Measurements from ENCODE around the gene DDX51. TPM values are rescaled to one million over a fixed set of nuclear protein-coding genes. Genes with fewer than 3 reads are reported as not detected.

DDX51 gene
- total RNA-seq, 1 donor from 2014 or later = 39.9 TPM

DNA sequence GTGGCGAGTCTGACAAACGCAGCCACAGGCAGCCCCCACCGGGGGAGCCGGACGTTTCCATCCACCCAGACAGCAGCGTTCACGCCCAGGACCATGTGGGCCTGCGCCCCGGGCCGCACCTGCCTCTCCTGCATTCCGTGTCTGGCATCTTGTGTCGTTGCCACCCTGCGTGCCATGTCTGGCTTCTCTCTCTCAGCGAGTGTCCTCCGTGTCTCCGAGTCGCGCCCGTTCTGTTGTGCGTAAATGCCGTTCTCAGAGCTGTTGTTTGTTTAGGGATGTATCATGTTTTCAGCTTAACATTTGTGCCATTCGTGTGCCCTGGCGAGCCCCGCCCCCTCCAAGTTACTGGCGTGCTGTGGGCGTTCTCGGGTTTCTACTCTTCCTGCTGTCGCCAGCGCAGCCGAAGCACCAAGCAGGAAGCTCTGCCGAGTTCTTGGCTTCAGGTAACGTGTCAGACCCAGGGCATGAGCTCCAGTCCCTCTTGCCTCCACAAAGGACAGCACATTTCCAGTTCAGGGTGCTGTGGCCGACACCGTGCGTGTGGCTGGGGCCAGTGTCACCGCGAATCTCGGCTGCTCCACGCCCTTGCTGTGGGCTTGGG lies 34.8 kb upstream of the DDX51 start:
- DNase-seq (no peak), ATAC-seq (ENCODE audit: low read depth) (no peak)
- TF ChIP-seq, protein P1, sequence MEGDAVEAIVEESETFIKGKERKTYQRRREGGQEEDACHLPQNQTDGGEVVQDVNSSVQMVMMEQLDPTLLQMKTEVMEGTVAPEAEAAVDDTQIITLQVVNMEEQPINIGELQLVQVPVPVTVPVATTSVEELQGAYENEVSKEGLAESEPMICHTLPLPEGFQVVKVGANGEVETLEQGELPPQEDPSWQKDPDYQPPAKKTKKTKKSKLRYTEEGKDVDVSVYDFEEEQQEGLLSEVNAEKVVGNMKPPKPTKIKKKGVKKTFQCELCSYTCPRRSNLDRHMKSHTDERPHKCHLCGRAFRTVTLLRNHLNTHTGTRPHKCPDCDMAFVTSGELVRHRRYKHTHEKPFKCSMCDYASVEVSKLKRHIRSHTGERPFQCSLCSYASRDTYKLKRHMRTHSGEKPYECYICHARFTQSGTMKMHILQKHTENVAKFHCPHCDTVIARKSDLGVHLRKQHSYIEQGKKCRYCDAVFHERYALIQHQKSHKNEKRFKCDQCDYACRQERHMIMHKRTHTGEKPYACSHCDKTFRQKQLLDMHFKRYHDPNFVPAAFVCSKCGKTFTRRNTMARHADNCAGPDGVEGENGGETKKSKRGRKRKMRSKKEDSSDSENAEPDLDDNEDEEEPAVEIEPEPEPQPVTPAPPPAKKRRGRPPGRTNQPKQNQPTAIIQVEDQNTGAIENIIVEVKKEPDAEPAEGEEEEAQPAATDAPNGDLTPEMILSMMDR (IDR thresholded peaks at IDR 0.05) = no peak
- H3K4me1 Mint-ChIP-seq = peaks cover 6% of the 10 kb centered on the region
- H3K9me3 Mint-ChIP-seq = peaks cover 2% of the 10 kb centered on the region
- peaks cover 15% of the 10 kb centered on the region for H3K27me3 Mint-ChIP-seq
- CTCF ChIA-PET = no interaction called here
- no peak overlapping the region for H3K27ac Mint-ChIP-seq
- POLR2A ChIA-PET = no interaction called here
- no peak overlapping the region for H3K4me3 Mint-ChIP-seq
- no peaks in the 10 kb centered on the region for H3K36me3 Mint-ChIP-seq (ENCODE audit: low read depth)
- intact Hi-C loops (cut with micrococcal nuclease) = no loop called here

DNA sequence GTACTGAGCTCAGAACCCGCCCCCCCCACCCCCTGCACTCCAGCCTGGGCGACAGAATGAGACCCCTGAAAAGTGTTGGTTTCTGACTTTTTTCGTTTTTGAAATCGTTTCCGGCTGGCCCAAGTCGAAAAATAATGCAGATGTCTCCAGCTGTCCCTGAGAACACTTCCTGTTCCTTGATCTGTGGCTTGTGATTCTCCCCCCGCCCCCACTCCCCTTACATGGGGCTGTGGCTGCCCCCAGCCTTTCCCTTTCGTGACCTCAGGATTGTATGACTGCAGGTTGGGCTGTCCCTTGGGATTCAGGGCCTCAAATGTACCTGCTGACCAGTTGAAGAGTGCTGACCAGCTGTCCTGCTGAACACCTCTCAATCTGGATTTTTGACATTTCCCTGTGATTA lies 34.2 kb upstream of the DDX51 start:
- DNase-seq (no peak), ATAC-seq (ENCODE audit: low read depth) (no peak)
- intact Hi-C loops (cut with micrococcal nuclease) = no loop called here
- Mint-ChIP-seq H3K4me3 (no peak overlapping the region), H3K36me3 (ENCODE audit: low read depth) (no peaks in the 10 kb centered on the region), H3K27ac (no peak overlapping the region), H3K4me1 (peaks cover 7% of the 10 kb centered on the region), H3K9me3 (peaks cover 2% of the 10 kb centered on the region), H3K27me3 (peaks cover 17% of the 10 kb centered on the region)
- ChIA-PET POLR2A (no interaction called here), CTCF (no interaction called here)
- TF ChIP-seq, protein P1 (IDR thresholded peaks at IDR 0.05) = no peak

DNA sequence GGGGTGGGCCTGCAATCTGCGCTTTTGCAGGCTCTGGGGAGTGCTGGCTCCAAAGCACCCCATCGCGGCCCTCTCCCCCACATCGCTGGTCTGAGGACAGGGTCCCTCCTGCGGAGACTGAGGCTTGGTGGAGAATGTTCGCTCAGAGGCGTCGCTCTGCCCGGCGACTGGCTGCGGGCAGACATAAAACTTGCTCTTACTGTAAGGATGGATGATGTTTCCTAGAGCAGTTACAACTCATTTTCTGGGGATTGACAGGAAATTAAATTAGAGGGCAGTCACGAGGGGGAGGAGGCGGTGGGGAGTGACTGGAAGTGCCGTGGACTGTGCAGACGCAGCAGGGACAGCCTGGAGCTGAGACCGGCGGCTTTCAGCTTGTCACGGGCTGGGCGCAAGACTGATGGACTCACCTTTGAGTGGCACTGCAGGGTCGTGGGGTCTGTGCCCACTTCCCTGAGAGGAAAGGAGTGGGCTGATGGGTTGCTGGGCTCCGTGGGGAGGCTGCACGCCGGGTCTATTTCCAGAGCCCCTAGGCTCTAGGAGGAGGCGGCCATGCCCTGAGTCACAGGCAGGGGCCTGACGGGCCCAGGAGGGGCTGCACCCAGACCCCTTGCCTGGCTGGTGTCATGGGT lies 32.9 kb upstream of the DDX51 start:
- H3K4me1 Mint-ChIP-seq = peaks cover 12% of the 10 kb centered on the region
- ATAC-seq (ENCODE audit: low read depth) (no peak), DNase-seq (no peak)
- peaks cover 23% of the 10 kb centered on the region for H3K27me3 Mint-ChIP-seq
- ChIA-PET CTCF (no interaction called here), POLR2A (no interaction called here)
- intact Hi-C loops (cut with micrococcal nuclease) = no loop called here
- no peak overlapping the region for H3K27ac Mint-ChIP-seq
- TF ChIP-seq, protein P1 (IDR thresholded peaks at IDR 0.05) = no peak
- H3K36me3 Mint-ChIP-seq (ENCODE audit: low read depth) = no peaks in the 10 kb centered on the region
- no peak overlapping the region for H3K4me3 Mint-ChIP-seq
- no peaks in the 10 kb centered on the region for H3K9me3 Mint-ChIP-seq

DNA sequence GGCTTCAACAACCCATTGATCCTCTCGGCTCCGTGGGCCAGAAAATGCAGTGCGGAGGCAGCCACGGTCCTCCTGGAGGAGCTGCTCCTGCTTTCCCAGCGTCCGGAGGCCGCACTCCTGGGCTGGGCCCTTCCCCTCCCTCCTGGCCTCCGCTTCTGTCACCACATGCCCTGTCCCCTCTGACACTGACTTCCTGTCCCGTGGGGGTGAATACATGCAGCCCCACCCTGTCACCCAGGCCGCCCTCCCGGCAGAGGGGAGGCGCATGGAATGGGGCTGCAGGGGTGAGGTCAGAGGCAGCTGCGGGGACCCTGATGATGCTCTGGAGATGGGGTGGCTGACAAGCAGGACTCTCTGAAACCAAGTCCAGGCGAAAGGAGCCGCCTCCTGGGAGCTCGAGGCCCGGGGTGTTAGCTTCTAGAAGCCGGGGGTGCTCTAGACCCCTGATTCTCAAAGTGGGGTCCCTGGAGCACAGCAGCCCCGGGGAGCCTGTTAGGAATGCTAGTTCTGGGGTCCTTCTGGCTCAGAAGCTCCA lies 32.3 kb upstream of the DDX51 start:
- no peaks in the 10 kb centered on the region for H3K36me3 Mint-ChIP-seq (ENCODE audit: low read depth)
- CTCF ChIA-PET = no interaction called here
- intact Hi-C loops (cut with micrococcal nuclease) = no loop called here
- H3K4me3 Mint-ChIP-seq = no peak overlapping the region
- no peaks in the 10 kb centered on the region for H3K9me3 Mint-ChIP-seq
- no peak for DNase-seq
- H3K27me3 Mint-ChIP-seq = peaks cover 23% of the 10 kb centered on the region
- no peak for ATAC-seq (ENCODE audit: low read depth)
- H3K4me1 Mint-ChIP-seq = peaks cover 12% of the 10 kb centered on the region
- POLR2A ChIA-PET = no interaction called here
- H3K27ac Mint-ChIP-seq = no peak overlapping the region
- TF ChIP-seq, protein P1 (IDR thresholded peaks at IDR 0.05) = no peak

DNA sequence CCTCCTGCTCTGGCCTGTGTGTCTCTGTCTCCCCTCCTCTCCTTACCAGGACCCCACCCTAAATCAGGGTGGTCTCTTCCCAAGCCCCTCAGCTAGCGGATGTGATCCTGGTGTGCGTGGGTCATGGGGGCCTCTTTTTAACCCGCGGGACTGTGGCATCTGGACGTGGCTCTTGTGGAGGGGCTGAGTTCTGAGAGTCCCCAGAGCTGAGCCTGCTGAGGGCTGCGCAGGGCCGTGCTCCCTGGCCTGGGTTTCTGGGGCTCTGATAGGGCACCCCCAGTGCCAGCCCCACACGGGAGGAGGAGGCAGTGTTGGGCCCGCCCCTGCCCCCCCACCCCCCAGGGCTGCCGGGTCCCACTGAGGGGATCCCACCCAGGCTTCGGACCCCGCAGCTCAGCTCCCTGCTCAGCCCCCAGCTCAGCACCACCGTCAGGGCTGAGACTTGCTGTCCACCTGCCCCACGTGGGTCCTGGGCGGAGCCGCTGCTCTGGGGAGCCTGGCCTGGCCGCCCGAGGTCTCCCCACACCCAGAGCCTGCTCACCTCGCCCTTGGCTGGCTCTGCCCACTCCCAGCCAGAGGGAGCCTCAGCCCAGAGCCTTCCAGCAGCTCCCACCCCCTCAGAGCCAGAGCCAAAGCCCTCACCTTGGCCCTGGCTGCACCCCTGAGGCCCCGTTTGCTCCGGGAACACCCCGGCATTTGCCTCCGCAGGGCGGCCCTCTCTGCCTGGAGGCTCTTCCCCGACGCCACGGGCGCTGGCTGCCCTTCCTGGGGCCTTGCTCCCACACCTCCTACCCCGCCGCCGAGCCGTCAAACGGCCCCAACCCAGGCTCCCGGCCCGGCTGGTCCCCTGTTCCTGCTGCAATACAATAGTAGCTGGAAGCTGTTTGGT lies 31.6 kb upstream of the DDX51 start:
- CTCF ChIA-PET = no interaction called here
- H3K36me3 Mint-ChIP-seq (ENCODE audit: low read depth) = no peaks in the 10 kb centered on the region
- peaks cover 12% of the 10 kb centered on the region for H3K4me1 Mint-ChIP-seq

More for the DNA sequence above, 31.6 kb upstream of the DDX51 start:
- H3K4me3 Mint-ChIP-seq = no peak overlapping the region
- no peak for ATAC-seq (ENCODE audit: low read depth)
- peaks cover 23% of the 10 kb centered on the region for H3K27me3 Mint-ChIP-seq
- intact Hi-C loops (cut with micrococcal nuclease) = no loop called here
- TF ChIP-seq, protein P1 (IDR thresholded peaks at IDR 0.05) = no peak
- POLR2A ChIA-PET = no interaction called here
- no peak overlapping the region for H3K27ac Mint-ChIP-seq
- no peak for DNase-seq
- H3K9me3 Mint-ChIP-seq = no peaks in the 10 kb centered on the region

Measured in activated B cell treated with CpG ODN at 0.5 μM for 24 hours (primary cell).